ENCODE data around the gene NPIPB4. TPM values are rescaled to one million over a fixed set of nuclear protein-coding genes. Genes with fewer than 3 reads are reported as not detected.

Gene NPIPB4
- total and polyA plus RNA-seq, 8 donors: 20.4 to 78.7 (median 40.8) TPM

Other genes with a start within 250 kb of the NPIPB4 start
- gene IGSF6, start 205.1 kb downstream of the NPIPB4 start, total RNA-seq: 10 to 100 TPM in 1 of 6 donors, 1 to 10 TPM in 2, under 1 TPM in 3; 0.23 to 14.6 (median 1.1) TPM
- gene IGSF6, start 205.1 kb downstream of the NPIPB4 start, polyA plus RNA-seq: 1 to 10 TPM in 1 of 2 donors, under 1 TPM in 1; 0.35 to 1.1 TPM
- gene OTOA, start 193.8 kb downstream of the NPIPB4 start, total RNA-seq: under 1 TPM in 4 of 6 donors, not detected in 2; 0.04 to 0.50 (median 0.12) TPM
- not detected for gene OTOA, start 193.8 kb downstream of the NPIPB4 start, polyA plus RNA-seq
- 100 to 1,000 TPM in 2 of 6 donors, 10 to 100 TPM in 4; 78.6 to 107 (median 96.8) TPM for gene UQCRC2, start 95.6 kb upstream of the NPIPB4 start, total RNA-seq
- 10 to 100 TPM; 49.5 to 89.0 TPM for gene UQCRC2, start 95.6 kb upstream of the NPIPB4 start, polyA plus RNA-seq
- not detected for gene PDZD9, start 143.4 kb upstream of the NPIPB4 start, total RNA-seq
- gene PDZD9, start 143.4 kb upstream of the NPIPB4 start, polyA plus RNA-seq: not detected
- gene MOSMO, start 150.4 kb upstream of the NPIPB4 start, total RNA-seq: 1 to 10 TPM; 3.7 to 7.8 (median 4.8) TPM
- gene MOSMO, start 150.4 kb upstream of the NPIPB4 start, polyA plus RNA-seq: 1 to 10 TPM; 5.6 to 8.0 TPM
- gene VWA3A, start 234.8 kb upstream of the NPIPB4 start, total RNA-seq: under 1 TPM in 3 of 6 donors, not detected in 3; 0.06 to 0.24 (median 0.09) TPM
- under 1 TPM; 0.09 to 0.11 TPM for gene VWA3A, start 234.8 kb upstream of the NPIPB4 start, polyA plus RNA-seq